T47D (cell line): ENCODE results near the gene SRL.
"Not testable (repeated sequence)": the region's sequence is repeated elsewhere in the genome, so short reads cannot be mapped to it uniquely, and the experiment has no call there.

Source experiments
- DNase-seq, 2 experiments: peaks; one replicate each; pipeline versions ENCODE4 v3.0.0 to v3.0.0-alpha.2; 2011 to 2012; ENCODE audit warnings: low read depth in 1 of 2, low spot score in 1 of 2
- JUND ChIP-seq: IDR thresholded peaks from 2 replicates; pipeline ENCODE4 v1.6.1; 2012; ENCODE audit warnings: low read depth
- in situ Hi-C: cut with HindIII; loops from 2 replicates; pipeline ENCODE4 v1.10.0; 2016; ENCODE audit warnings: low sequenced_read_pairs, low pct_unique_long_range_greater_than_20kb

Gene SRL

GRCh38 chr16:4157376-4157825 is 84.5 kb downstream of the SRL start:
- DNase-seq = no peak
- TF ChIP-seq JUND = no peak
- in situ Hi-C loops = no loop called here

GRCh38 chr16:4156503-4156902 is 85.4 kb downstream of the SRL start:
- in situ Hi-C loops, DNase-seq: not testable (repeated sequence)

DNA sequence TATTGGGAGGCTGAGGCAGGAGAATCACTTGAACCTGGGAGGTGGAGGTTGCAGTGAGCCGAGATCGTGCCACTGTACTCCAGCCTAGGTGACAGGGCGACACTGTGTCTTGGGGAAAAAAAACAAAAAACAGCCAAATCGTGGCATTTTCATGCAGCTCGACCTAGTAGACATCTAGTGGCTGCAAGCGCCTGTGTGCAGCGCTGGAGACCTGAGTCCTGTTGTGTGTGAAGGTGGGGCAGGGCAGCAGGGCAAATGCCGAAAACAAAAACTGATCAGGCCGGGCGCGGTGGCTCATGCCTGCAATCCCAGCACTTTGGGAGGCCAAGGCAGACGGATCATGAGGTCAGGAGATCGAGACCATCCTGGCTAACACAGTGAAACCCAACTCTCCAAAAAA is 88.5 kb downstream of the SRL start:
- in situ Hi-C loops, DNase-seq: not testable (repeated sequence)

DNA sequence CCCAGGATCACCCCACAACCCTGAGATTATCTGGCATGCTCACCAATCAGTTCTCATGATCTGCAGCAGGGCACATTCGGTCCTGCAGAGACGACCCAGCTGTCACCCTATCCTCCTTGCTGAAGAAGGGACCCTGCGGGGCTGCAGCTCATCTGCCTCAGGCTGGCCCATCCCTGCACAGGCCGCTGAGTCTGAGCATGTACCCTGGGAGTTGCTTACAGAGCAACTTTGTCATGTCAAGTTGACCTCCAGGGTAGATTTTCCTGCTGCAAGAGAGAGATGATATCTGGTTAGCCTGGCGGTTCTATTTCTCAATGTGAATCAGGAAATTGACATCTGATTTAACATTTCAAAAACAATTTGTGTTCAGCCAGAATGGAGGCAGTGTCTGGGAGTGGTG is 89.6 kb downstream of the SRL start:
- peak in 1 of 2 experiments; percentile 97 for DNase-seq
- in situ Hi-C loops = no loop called here
- TF ChIP-seq JUND = peak; percentile 75; the same call in 1 of the 2 replicates

GRCh38 chr16:4147236-4147635 is 94.6 kb downstream of the SRL start:
- no peak for TF ChIP-seq JUND
- in situ Hi-C loops = no loop called here
- no peak for DNase-seq

DNA sequence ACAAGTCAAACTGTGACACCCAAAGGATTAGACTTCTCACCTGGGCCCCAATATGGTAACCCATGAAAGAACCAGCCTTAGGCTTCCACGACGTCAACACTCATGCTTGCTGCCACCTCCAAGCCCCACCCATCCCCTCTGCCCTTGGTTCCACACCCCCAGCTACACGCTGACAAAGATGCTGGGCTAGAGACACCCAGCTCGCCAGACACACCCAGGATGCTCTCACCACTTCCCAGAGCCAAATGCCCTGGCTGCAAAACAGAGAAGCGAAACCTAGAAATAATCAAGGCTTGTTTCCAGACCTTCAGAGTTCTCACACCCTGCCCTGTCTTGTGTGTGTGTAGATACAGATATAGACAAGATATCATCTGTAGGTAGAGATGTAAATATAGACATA is 99.6 kb downstream of the SRL start:
- in situ Hi-C loops = no loop called here
- peak in 1 of 2 experiments; percentile 42 for DNase-seq
- TF ChIP-seq JUND = no peak

DNA sequence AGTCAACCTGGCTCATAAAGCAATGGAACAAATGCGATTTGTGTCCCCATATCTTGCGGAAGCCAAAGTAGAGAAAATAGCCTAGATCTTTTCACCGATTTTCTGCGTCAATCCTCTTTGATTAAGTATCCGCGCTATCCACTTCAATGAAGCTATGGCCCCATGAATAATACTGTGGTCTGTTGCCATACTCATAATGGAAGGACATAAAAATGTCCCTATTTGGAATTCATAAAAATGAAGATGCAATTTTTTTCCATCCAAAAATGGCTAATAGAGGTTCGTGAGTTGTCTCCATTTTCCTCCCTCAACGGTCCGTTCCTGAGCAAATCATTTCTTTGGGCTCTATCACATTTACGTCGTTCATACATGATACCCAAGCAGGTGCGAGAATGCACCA is 100.3 kb downstream of the SRL start:
- no peak for TF ChIP-seq JUND
- in situ Hi-C loops = no loop called here
- no peak for DNase-seq

- TF ChIP-seq JUND = no peak
- DNase-seq = peak in 1 of 2 experiments; percentile 41
- in situ Hi-C loops = no loop called here
Observed at GRCh38 chr16:4140652-4141051, 101.2 kb downstream of the SRL start.

DNA sequence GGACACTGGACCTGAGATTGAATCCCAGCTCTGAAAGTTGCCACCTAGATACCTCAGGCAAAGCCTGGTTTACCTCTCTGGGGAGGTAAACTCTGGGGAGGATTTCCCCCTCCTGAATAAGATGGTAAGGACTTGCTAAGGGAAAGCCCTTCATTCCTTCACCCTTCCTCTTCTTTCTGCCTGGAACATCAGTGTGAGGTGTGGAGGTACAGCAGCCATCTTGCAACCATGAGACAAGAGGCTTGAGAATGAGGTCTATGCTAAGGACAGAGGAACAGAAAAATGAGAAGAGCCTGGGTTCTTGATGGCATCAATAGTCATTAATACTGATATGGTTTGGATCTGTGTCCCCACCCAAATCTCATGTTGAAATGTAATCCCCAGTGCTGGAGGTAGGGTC is 101.9 kb downstream of the SRL start:
- in situ Hi-C loops = no loop called here
- no peak for TF ChIP-seq JUND
- DNase-seq = no peak
